Epithelial cell of esophagus (primary cell): ENCODE data around the gene RBBP8NL.

Source experiments
- DNase-seq: peaks from one replicate; pipeline ENCODE4 v3.0.0; 2010; ENCODE audit warnings: low read depth
- H3K4me3 ChIP-seq: 2 replicates; pipeline ENCODE4 v1.5.1; 2011; ENCODE audit warnings: mild to moderate bottlenecking, low read length, control low read depth
- TF ChIP-seq, protein P1 (sequence below): IDR thresholded peaks from 2 replicates; pipeline ENCODE4 v1.5.1; 2011; ENCODE audit warnings: low read depth, mild to moderate bottlenecking, low read length, control low read depth, inconsistent platforms; ENCODE audit not compliant: insufficient read depth; ENCODE audit errors: missing control alignments

RBBP8NL gene

DNA sequence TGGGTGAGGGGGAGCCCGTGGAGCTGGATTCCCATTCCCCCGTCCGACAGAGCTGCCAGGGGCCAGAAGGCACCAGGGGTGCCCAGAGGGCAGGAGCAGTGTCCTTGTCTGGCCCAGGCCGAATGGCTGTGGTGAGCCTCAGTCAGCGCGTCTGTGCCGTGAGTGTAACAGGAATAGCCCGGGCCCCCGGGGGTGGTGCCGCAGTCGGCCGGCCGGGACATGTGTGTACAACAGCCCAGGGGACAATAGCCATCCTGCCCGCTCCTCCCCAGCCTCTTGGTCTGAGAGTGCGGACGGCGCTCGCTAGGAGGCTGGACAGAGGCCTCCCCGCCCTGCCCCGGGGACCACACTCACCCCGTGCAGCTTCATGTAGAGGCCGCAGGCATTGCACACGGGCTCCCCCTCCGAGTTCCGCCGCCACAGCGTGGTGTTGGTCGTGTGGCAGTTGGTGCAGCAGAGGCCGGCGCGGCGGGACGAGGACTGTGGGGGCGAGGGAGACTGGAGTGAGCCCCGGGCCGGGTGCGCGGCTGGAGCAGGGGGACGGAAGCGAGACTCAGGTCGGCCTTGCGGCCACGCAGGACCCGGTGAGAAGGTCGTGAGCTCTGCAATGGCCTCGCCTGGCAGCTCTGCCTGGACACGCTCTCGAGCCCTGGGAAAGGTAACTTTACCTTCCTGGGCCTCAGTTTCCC, 38.9 kb upstream of the RBBP8NL start:
- no peak for DNase-seq
- TF ChIP-seq, protein P1, sequence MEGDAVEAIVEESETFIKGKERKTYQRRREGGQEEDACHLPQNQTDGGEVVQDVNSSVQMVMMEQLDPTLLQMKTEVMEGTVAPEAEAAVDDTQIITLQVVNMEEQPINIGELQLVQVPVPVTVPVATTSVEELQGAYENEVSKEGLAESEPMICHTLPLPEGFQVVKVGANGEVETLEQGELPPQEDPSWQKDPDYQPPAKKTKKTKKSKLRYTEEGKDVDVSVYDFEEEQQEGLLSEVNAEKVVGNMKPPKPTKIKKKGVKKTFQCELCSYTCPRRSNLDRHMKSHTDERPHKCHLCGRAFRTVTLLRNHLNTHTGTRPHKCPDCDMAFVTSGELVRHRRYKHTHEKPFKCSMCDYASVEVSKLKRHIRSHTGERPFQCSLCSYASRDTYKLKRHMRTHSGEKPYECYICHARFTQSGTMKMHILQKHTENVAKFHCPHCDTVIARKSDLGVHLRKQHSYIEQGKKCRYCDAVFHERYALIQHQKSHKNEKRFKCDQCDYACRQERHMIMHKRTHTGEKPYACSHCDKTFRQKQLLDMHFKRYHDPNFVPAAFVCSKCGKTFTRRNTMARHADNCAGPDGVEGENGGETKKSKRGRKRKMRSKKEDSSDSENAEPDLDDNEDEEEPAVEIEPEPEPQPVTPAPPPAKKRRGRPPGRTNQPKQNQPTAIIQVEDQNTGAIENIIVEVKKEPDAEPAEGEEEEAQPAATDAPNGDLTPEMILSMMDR = no peak

DNA sequence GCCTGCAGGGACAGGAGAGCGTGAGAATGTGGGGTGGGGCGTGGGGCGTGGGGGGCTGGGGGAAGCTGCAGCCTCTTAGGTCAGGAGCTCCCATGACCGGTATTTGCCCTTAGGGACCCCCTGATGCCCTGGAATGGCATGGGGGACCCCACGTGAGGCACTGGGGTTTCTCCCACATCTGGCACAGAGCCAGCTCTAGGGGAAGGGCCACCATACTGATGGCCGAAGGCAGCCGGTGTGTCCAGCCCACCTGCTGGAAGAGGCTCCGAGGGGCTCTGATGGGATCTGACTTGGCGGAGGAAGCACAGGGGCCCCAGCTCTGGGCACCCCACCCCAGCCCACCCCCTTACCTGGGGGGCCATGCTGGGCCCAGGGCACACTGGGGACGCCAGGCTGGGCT, 37.7 kb upstream of the RBBP8NL start:
- no peak for DNase-seq
- TF ChIP-seq, protein P1 = no peak
- no peak overlapping the region for H3K4me3 ChIP-seq

More for the DNA sequence above, 38.9 kb upstream of the RBBP8NL start:
- no peak overlapping the region for H3K4me3 ChIP-seq

DNA sequence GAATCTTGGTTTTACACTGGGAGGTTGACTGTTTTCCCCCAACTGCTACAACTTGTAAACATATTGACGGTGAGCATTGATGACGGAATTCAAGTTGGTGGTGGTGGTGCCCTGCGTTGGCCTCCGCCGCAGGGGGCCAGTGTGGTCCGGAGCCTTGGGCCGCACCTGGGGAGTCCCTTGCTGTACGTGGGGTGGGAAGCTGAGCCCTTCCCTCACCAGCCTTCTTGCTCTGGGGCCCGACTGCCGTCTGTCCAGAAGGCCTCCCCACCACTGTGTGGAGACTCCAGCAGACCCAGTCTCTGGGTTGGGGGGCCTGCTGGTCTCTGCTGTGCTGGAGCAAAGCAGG, 37.1 kb upstream of the RBBP8NL start:
- TF ChIP-seq, protein P1 = no peak
- no peak for DNase-seq
- H3K4me3 ChIP-seq = no peak overlapping the region

DNA sequence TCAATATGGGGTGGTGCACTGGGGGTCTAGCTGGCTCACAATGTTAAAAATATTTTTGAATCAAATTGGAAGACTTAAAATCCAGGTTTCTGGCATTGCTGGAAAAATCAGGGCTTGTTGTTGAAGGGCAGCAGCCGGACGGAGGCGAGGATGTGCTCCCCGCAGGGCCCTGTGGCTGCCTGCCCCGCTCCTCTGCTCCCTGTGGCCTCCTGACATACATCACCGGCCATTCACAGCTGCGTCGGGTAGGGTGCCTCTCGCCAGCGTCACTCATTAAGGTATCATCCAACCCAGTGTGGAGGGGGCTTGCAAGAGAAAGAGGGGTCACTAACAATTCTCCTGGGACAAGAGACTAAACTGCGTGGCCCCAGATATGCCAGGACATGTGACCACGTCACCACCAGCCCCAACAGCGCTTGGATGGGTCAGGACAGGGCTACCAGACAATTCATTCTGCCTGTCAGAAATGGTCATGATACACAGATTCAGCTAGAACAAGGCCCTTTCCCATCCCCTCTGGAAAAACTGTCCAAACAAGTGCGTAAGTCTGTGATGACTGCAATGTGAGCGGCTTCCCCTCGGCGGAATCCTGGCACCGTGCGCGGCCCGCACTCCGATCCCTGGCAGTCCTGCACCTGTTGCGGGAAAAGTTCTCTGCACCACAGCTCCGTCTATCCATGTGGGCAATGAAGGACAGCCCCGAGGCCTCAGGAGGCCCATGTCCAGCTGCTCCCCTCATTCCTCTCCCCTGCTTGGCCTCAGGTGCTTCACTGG, 36.5 kb upstream of the RBBP8NL start:
- no peak for DNase-seq
- H3K4me3 ChIP-seq = no peak overlapping the region
- TF ChIP-seq, protein P1 = no peak

DNA sequence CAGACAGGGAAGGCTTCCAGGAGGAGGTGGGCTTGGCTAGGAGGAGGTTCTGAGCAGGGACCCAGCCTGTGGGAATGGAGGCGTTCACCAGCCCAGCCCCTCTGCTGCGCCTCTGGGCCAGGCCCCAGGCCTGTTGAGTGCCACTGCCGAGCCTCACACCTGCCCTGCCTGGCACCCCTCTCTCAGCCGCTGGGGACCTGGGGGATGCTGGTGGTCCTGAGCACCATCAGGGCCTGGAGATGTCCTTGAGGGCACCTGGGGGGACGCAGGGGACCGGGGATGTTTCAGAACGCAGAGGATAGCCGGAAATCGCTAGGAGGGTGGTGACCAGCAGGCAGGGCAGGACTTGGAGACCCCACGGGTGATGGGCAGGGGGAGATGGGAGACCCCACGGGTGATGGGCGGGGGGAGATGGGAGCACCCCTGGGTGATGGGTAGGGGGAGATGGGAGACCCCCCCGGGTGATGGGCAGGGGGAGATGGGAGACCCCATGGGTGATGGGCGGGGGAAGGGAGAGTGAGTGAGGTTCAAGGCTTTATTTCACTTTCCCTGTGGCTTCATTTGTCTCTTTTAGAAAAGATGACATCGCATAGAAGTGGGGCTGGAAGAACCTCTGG, 35.7 kb upstream of the RBBP8NL start:
- TF ChIP-seq, protein P1 = no peak
- DNase-seq = no peak
- no peak overlapping the region for H3K4me3 ChIP-seq

DNA sequence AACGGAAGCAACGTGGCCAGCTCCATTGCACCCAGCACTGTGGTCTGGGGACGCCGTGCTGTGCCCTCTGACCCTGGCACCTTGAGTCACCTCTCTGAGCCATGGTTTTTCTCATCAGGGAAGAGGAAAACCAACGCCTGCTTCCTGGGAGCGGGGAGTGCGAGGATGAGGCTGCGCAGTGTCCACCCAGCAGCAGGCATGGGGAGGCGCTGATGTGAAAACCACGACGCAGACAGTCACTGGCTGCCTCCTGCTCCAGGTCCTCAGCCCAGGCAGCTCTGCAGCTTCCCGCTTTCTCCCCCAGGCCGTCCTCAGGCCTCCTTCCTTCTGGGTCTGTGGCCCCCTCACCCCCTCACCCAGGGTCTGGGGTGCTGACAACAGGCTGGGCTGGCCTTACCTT, 34.5 kb upstream of the RBBP8NL start:
- no peak overlapping the region for H3K4me3 ChIP-seq
- no peak for DNase-seq
- TF ChIP-seq, protein P1 = no peak
